Body of pancreas (tissue), 4 donors: ENCODE results near the gene TSKS. TPM values are rescaled to one million over a fixed set of nuclear protein-coding genes. Genes with fewer than 3 reads are reported as not detected.
A peak's percentile ranks its signal among the peaks of the same experiment; 100 is the strongest.

Source experiments
- ATAC-seq: fragments of 150-250 bp; one replicate; pipeline ENCODE4 v1.9.1; 2016
- DNase-seq, 4 donors: peaks; one replicate each; pipeline ENCODE4 v3.0.0-alpha.2; 2019
- H3K27ac ChIP-seq, 4 donors: fragments of 200-600 bp; sonication (generic); 1 replicate in 3 of 4; 2 replicates in 1 of 4; pipeline versions ENCODE4 v1.5.1 to v1.6.1; 2016 to 2019; ENCODE audit warnings: mild to moderate bottlenecking in 1 of 4, mixed read lengths in 1 of 4, moderate library complexity in 1 of 4
- H3K27me3 ChIP-seq, 2 donors: fragments of 200-600 bp; sonication (generic); one replicate each; pipeline ENCODE4 v1.6.0; 2016; ENCODE audit warnings: mild to moderate bottlenecking in 1 of 2
- H3K36me3 ChIP-seq, 2 donors: fragments of 200-600 bp; sonication (generic); replicated peaks in 1 of 2; 2 replicates each; pipeline ENCODE4 v1.5.1; 2016; ENCODE audit warnings: low read depth in 2 of 2; ENCODE audit not compliant: insufficient read depth in 1 of 2
- H3K4me1 ChIP-seq: fragments of 200-600 bp; sonication (generic); one replicate; pipeline ENCODE4 v1.6.0; 2016
- H3K4me3 ChIP-seq, 2 donors: fragments of 200-600 bp; sonication (generic); 1 replicate in 1 of 2; 2 replicates in 1 of 2; pipeline ENCODE4 v1.5.1; 2016 to 2019
- H3K9me3 ChIP-seq, 3 donors: fragments of 200-600 bp; sonication (generic); 1 replicate in 2 of 3; 2 replicates in 1 of 3; pipeline ENCODE4 v1.5.1; 2016
- POLR2A ChIP-seq, 3 donors: fragments of 450-650 bp; IDR thresholded peaks; one replicate each; pipeline ENCODE4 v1.6.1; 2016; ENCODE audit warnings: antibody characterized with exemption in 3 of 3, mild to moderate bottlenecking in 2 of 3
- WGBS, 2 donors: methylation state at CpG; one replicate each; pipeline ENCODE4 v1.1.5; 2017; 5-methylcytosine and 5-hydroxymethylcytosine counted together
- intact Hi-C: fragments of 100-400 bp; cut with DNase I; formaldehyde crosslinking; loops from one replicate; pipeline ENCODE4 v1.15.1; 2023
- total RNA-seq, 2 donors: library from RNA; depleted of rRNA; stranded (reverse); fragments of >200 nt; gene quantifications; one replicate each; pipeline ENCODE4 v1.1.0, GENCODE V29; 2016
- TF ChIP-seq, protein P1 (sequence below), 7 experiments: fragments of 450-650 bp in 4 of 7; fragments of 200-600 bp in 3 of 7; sonication (generic) in 3 of 7; IDR thresholded peaks; one replicate each; pipeline ENCODE4 v1.5.1; 2016 to 2019; ENCODE audit warnings: antibody characterized with exemption in 7 of 7

TSKS gene
- total RNA-seq, 2 donors from 2014 or later, result 0.52 TPM; not detected in 1

DNA sequence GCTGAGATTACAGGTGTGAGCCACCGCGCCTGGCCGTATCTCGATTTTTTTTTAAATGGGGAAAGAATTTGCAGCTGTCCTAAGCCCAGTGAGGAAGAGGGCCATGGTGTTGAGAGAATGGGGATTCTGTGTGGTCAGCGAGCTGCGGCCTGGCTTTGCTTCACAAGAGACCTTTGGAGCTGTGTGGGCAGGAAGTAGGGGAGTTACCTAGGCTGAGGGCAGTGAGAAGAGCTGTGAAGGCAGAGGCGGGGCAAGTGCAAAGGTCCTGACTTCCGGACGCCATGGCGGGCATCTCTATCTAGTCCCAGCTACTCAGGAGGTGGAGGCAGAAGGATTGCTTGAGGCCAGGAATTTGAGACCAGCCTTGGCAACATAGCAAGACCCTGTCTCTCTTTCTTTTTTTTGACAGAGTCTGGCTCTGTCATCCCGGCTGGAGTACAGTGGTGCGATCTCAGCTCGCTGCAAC, 8.6 kb upstream of the TSKS start:
- DNase-seq (no peak), ATAC-seq (no peak)
- Histone ChIP-seq H3K9me3 (no peaks in the 10 kb centered on the region), H3K36me3 (no peaks in the 10 kb centered on the region), H3K27ac (no peak overlapping the region), H3K4me3 (no peak overlapping the region), H3K4me1 (peaks cover 16% of the 10 kb centered on the region), H3K27me3 (no peaks in the 10 kb centered on the region)
- intact Hi-C loops, result no loop called here
- 86 to 93% methylated on average over 13 of the region's 13 CpGs for WGBS, 2 donors
- TF ChIP-seq POLR2A (IDR thresholded peaks at IDR 0.05), result no peak
- TF ChIP-seq, protein P1, sequence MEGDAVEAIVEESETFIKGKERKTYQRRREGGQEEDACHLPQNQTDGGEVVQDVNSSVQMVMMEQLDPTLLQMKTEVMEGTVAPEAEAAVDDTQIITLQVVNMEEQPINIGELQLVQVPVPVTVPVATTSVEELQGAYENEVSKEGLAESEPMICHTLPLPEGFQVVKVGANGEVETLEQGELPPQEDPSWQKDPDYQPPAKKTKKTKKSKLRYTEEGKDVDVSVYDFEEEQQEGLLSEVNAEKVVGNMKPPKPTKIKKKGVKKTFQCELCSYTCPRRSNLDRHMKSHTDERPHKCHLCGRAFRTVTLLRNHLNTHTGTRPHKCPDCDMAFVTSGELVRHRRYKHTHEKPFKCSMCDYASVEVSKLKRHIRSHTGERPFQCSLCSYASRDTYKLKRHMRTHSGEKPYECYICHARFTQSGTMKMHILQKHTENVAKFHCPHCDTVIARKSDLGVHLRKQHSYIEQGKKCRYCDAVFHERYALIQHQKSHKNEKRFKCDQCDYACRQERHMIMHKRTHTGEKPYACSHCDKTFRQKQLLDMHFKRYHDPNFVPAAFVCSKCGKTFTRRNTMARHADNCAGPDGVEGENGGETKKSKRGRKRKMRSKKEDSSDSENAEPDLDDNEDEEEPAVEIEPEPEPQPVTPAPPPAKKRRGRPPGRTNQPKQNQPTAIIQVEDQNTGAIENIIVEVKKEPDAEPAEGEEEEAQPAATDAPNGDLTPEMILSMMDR (IDR thresholded peaks at IDR 0.05), result no peak

DNA sequence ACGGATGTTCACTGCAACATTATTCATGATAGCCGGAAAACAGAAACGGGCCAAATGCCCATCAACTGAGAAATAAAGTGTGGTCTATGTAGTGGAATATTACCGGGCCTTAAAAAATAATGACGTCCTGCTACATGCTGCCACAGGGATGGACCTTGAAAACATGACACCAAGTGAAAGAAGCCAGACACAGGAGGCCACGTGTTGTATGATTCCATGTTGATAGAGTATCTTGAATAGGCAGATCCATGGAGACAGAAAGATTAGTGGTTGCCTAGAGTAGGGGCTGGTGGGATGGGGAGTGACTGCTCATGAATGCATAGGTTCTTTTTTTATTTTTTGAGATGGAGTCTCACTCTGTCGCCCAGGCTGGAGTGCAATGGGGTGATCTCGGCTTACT, 7.4 kb upstream of the TSKS start:
- Histone ChIP-seq H3K27me3 (no peaks in the 10 kb centered on the region), H3K36me3 (no peaks in the 10 kb centered on the region), H3K4me3 (no peak overlapping the region), H3K27ac (no peak overlapping the region), H3K9me3 (no peaks in the 10 kb centered on the region), H3K4me1 (peaks cover 22% of the 10 kb centered on the region)
- DNase-seq, result no peak
- intact Hi-C loops, result no loop called here
- no peak for ATAC-seq
- TF ChIP-seq POLR2A (IDR thresholded peaks at IDR 0.05), result no peak
- TF ChIP-seq, protein P1 (IDR thresholded peaks at IDR 0.05), result no peak
- WGBS, 2 donors, result 85 to 88% methylated on average over 8 of the region's 8 CpGs

DNA sequence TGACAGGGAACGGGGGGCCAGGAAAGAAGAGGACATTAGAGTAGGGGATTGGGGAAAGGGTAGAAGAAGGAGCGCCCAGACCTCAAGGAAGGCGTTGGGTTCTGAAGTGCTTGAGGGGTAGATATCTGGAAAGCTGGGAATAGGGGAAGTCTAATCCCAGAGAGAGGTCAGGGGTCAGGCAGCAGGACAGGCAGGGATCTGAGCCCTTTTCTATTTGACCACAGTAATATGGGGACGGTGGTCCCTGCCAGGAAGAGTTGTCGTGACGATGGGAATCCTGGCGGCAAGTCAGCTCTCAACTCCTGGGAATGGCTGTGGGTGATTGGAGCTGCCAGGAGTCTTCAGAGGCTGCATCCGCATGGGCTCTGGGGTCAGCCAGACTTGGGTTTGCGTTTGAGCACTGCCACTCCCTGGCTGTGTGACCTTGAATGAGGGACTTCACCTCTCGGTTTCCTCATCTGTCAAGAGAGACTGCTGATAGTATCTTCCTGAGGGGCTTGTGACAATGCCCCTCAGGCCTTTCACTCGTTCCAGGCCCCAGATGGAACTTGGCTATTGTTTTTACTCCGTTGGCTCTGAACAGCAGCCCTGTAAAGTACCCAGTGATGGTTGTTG, 5.0 kb upstream of the TSKS start:
- no peak for TF ChIP-seq POLR2A (IDR thresholded peaks at IDR 0.05)
- TF ChIP-seq, protein P1 (IDR thresholded peaks at IDR 0.05), result no peak
- intact Hi-C loops, result no loop called here
- no peak for DNase-seq
- H3K36me3 ChIP-seq, result no peaks in the 10 kb centered on the region
- H3K27ac ChIP-seq, result no peak overlapping the region
- no peak for ATAC-seq
- H3K9me3 ChIP-seq, result no peaks in the 10 kb centered on the region
- H3K4me3 ChIP-seq, result peak overlapping the region in 1 of 2 donors; percentile 95
- H3K4me1 ChIP-seq, result peaks cover 24% of the 10 kb centered on the region
- WGBS, 2 donors, result 61 to 66% methylated on average over 9 to 12 of the region's 12 CpGs
- H3K27me3 ChIP-seq, result no peaks in the 10 kb centered on the region

DNA sequence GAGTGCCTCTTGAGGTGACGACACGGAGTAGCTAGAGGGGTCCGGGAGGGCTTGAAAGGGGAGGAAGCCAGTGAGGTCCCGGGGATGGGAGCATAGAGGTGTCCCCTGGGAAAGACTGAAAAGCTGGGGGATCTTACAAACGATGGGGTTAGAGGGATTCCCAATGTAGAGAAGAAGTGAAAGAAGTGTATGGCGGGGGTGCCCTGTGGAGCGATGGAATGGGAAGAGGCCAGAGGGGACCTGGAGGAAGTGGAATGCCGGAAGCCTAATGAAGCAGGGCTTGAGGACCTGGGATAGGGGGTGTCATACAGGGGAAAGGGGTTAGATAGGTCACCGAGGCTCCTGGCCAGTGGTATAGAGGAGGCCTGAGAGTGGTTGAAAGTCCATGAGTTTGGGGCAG, 4.3 kb upstream of the TSKS start:
- WGBS, 2 donors, result 0 to 1% methylated on average over 9 of the region's 9 CpGs
- TF ChIP-seq POLR2A (IDR thresholded peaks at IDR 0.05), result no peak
- TF ChIP-seq, protein P1 (IDR thresholded peaks at IDR 0.05), result no peak
- peaks cover 24% of the 10 kb centered on the region for H3K4me1 ChIP-seq
- intact Hi-C loops, result no loop called here
- H3K9me3 ChIP-seq, result no peaks in the 10 kb centered on the region
- no peaks in the 10 kb centered on the region for H3K27me3 ChIP-seq
- no peaks in the 10 kb centered on the region for H3K36me3 ChIP-seq
- H3K27ac ChIP-seq, result peak overlapping the region in 3 of 4 donors; percentile 63 to 84 (median 67)
- ATAC-seq, result no peak
- H3K4me3 ChIP-seq, result peak overlapping the region; percentile 94 to 95
- DNase-seq, result no peak

DNA sequence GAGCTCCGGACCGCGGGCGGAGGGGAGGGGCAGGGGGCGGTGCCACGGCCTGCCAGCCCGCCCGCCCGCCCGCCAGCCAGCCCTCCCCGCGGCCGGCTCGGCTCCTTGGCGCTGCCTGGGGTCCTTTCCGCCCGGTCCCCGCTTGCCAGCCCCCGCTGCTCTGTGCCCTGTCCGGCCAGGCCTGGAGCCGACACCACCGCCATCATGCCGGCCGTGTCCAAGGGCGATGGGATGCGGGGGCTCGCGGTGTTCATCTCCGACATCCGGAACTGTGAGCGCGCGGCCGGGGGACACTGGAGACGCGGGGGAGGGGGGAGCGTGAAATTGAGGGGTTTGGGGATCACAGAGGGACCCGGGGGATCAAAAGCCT, 3.8 kb upstream of the TSKS start, which contains the start of gene AP2A1:
Gene AP2A1, plus strand, starts transcription at position 72 of the 370 bp plus-strand sequence. Its CDS starts 133 bp downstream, at position 205.
- no peak for ATAC-seq
- Histone ChIP-seq H3K36me3 (no peaks in the 10 kb centered on the region), H3K27me3 (no peaks in the 10 kb centered on the region), H3K4me1 (peaks cover 24% of the 10 kb centered on the region), H3K4me3 (peak within 1 kb of the TSS; percentile 94 to 95), H3K9me3 (no peaks in the 10 kb centered on the region), H3K27ac (peak within 1 kb of the TSS; percentile 87 to 92 (median 90))
- WGBS, 2 donors, result 0 to 1% methylated on average over 11 to 36 of the region's 38 CpGs
- DNase-seq, result no peak
- TF ChIP-seq POLR2A (IDR thresholded peaks at IDR 0.05), result peak in 1 of 3 donors; percentile 30
- TF ChIP-seq, protein P1 (IDR thresholded peaks at IDR 0.05), result no peak
- intact Hi-C loops, result no loop called here
